A673 (cell line): Measurements from ENCODE around the gene RASAL2. TPM values are rescaled to one million over a fixed set of nuclear protein-coding genes. Genes with fewer than 3 reads are reported as not detected.
"Not testable (repeated sequence)": the region's sequence is repeated elsewhere in the genome, so short reads cannot be mapped to it uniquely, and the experiment has no call there.

Source experiments
- BruUV-seq: library from RNA; stranded (reverse); fragments of 400-500 nt; replicated peaks from 2 replicates; lab custom pipeline; 2021; lab: Mats Ljungman, UMichigan
- CTCF ChIA-PET: fragments of 300-600 bp; sonication (Branson Sonifier 250); formaldehyde crosslinking; loops from one replicate; lab custom pipeline; 2022; ENCODE audit warnings: antibody characterized with exemption; lab: Charles Lee
- POLR2A ChIA-PET: fragments of 300-600 bp; sonication (Branson Sonifier 250); formaldehyde crosslinking; loops from one replicate; lab custom pipeline; 2022; ENCODE audit warnings: antibody characterized with exemption; ENCODE audit not compliant: low non-redundant PET; lab: Charles Lee
- DNase-seq: peaks from one replicate; pipeline ENCODE4 v3.0.0-alpha.2; 2015; ENCODE audit warnings: low spot score
- H3K27ac ChIP-seq: fragments of 200-600 bp; sonication (generic); 2 replicates; pipeline ENCODE4 v1.5.1; 2016; ENCODE audit warnings: mixed run types, low read depth, mild to moderate bottlenecking, mixed read lengths, antibody characterized with exemption, low read length; ENCODE audit not compliant: poor library complexity, severe bottlenecking
- H3K27me3 ChIP-seq: fragments of 200-600 bp; sonication (generic); replicated peaks from 2 replicates; pipeline ENCODE4 v1.6.1; 2017; ENCODE audit warnings: mixed run types, low read depth, mild to moderate bottlenecking, mixed read lengths, antibody characterized with exemption, low read length; ENCODE audit not compliant: insufficient read depth, poor library complexity
- H3K36me3 ChIP-seq: fragments of 200-600 bp; sonication (generic); 2 replicates; pipeline ENCODE4 v1.6.1; 2016; ENCODE audit warnings: mixed run types, mild to moderate bottlenecking, mixed read lengths, antibody characterized with exemption, low read length; ENCODE audit not compliant: insufficient read depth, poor library complexity, severe bottlenecking
- H3K4me1 ChIP-seq: fragments of 200-600 bp; sonication (generic); 2 replicates; pipeline ENCODE4 v1.6.1; 2017; ENCODE audit warnings: mixed run types, mild to moderate bottlenecking, mixed read lengths, antibody characterized with exemption, low read length; ENCODE audit not compliant: insufficient read depth, poor library complexity, severe bottlenecking
- H3K4me3 ChIP-seq: fragments of 200-600 bp; sonication (generic); 2 replicates; pipeline ENCODE4 v1.5.1; 2016; ENCODE audit warnings: low read depth, mixed run types, mild to moderate bottlenecking, mixed read lengths, low read length; ENCODE audit not compliant: poor library complexity, severe bottlenecking
- H3K9me3 ChIP-seq: fragments of 200-600 bp; sonication (generic); 2 replicates; pipeline ENCODE4 v1.6.1; 2016; ENCODE audit warnings: mixed run types, low read depth, mild to moderate bottlenecking, mixed read lengths, antibody characterized with exemption, low read length; ENCODE audit not compliant: poor library complexity, severe bottlenecking
- CTCF ChIP-seq: fragments of 300-800, 200-600 bp; sonication (generic); conservative IDR thresholded peaks from 2 replicates; pipeline ENCODE4 v1.5.1; 2017; ENCODE audit warnings: low read depth, mild to moderate bottlenecking, antibody characterized with exemption, low read length, moderate library complexity, mixed read lengths
- EZH2 ChIP-seq: fragments of 200-600 bp; sonication (generic); IDR thresholded peaks from 2 replicates; pipeline ENCODE4 v1.6.1; 2017; ENCODE audit warnings: borderline replicate concordance, low read depth, mild to moderate bottlenecking, mixed read lengths, antibody characterized with exemption, low read length; ENCODE audit not compliant: poor library complexity, severe bottlenecking
- intact Hi-C: fragments of 100-400 bp; cut with micrococcal nuclease; formaldehyde crosslinking; loops from one replicate; pipeline ENCODE4 v1.10.0; 2022; ENCODE audit not compliant: unreplicated experiment
- total RNA-seq: library from RNA; stranded (reverse); gene quantifications from 2 replicates; pipeline ENCODE4 v1.2.3, GENCODE V29; 2021

Gene RASAL2
- total RNA-seq, 1 experiment from 2014 or later: 8.3 TPM

GRCh38 chr1:178345807-178346206 is 251.9 kb downstream of the RASAL2 start:
- ChIA-PET CTCF (no interaction called here), POLR2A (interaction anchor here (0.6 kb wide), 1 partner anchor 361 kb away, joined by 3 read pairs; no protein-coding TSS in a partner anchor)
- no peak for DNase-seq
- Histone ChIP-seq H3K4me3 (no peak overlapping the region), H3K36me3 (no peaks in the 10 kb centered on the region), H3K4me1 (peaks cover 30% of the 10 kb centered on the region), H3K27ac (peak overlapping the region; percentile 1), H3K9me3 (no peaks in the 10 kb centered on the region), H3K27me3 (no peaks in the 10 kb centered on the region)
- intact Hi-C loops: no loop called here
- BruUV-seq: no TSS peak
- no peak for TF ChIP-seq CTCF
- no peak for TF ChIP-seq EZH2

- no peak overlapping the region for H3K4me3 ChIP-seq
- POLR2A ChIA-PET: no interaction called here
- no peak overlapping the region for H3K27ac ChIP-seq
- no peaks in the 10 kb centered on the region for H3K27me3 ChIP-seq
- CTCF ChIA-PET: no interaction called here
- H3K4me1 ChIP-seq: peaks cover 14% of the 10 kb centered on the region
- no TSS peak for BruUV-seq
- no peaks in the 10 kb centered on the region for H3K36me3 ChIP-seq
- TF ChIP-seq EZH2: no peak
- TF ChIP-seq CTCF: no peak
- DNase-seq: no peak
- intact Hi-C loops: no loop called here
- no peaks in the 10 kb centered on the region for H3K9me3 ChIP-seq
Observed at GRCh38 chr1:178349801-178350200, 255.9 kb downstream of the RASAL2 start.

- intact Hi-C loops, DNase-seq, H3K4me3 ChIP-seq, H3K4me1 ChIP-seq, H3K36me3 ChIP-seq, BruUV-seq, CTCF ChIA-PET, H3K27me3 ChIP-seq, H3K27ac ChIP-seq, POLR2A ChIA-PET, H3K9me3 ChIP-seq: not testable (repeated sequence)
Observed at GRCh38 chr1:178351911-178352310, 258.0 kb downstream of the RASAL2 start.

- no peak overlapping the region for H3K4me3 ChIP-seq
- H3K36me3 ChIP-seq: no peaks in the 10 kb centered on the region
- ChIA-PET CTCF (no interaction called here), POLR2A (no interaction called here)
- DNase-seq: no peak
- H3K27me3 ChIP-seq: no peaks in the 10 kb centered on the region
- H3K4me1 ChIP-seq: no peaks in the 10 kb centered on the region
- no peak overlapping the region for H3K27ac ChIP-seq
- no TSS peak for BruUV-seq
- TF ChIP-seq CTCF (no peak), EZH2 (no peak)
- H3K9me3 ChIP-seq: no peaks in the 10 kb centered on the region
- intact Hi-C loops: no loop called here
Observed at GRCh38 chr1:178352790-178353416, 259.0 kb downstream of the RASAL2 start.
